Keratinocyte (primary cell): ENCODE results near the gene TPRG1L. TPM values are rescaled to one million over a fixed set of nuclear protein-coding genes. Genes with fewer than 3 reads are reported as not detected.

Experiments
- DNase-seq: peaks from one replicate; pipeline ENCODE4 v3.0.0-alpha.2; 2011; ENCODE audit warnings: low read depth, missing footprints, low spot score
- FAIRE-seq: peaks from 2 replicates; lab custom pipeline; 2011; peaks lifted over from hg19 to GRCh38; lab: Jason Lieb, UNC
- H2AFZ ChIP-seq: 2 replicates; pipeline ENCODE4 v1.6.0; 2012; ENCODE audit warnings: low read length, control low read depth, inconsistent platforms; ENCODE audit not compliant: control insufficient read depth
- H3K27ac ChIP-seq: 2 replicates; pipeline ENCODE4 v1.5.1; 2011; ENCODE audit warnings: low read length; ENCODE audit not compliant: control insufficient read depth, insufficient read depth
- H3K27me3 ChIP-seq: 3 replicates; pipeline ENCODE4 v1.6.0; 2011; ENCODE audit warnings: low read length; ENCODE audit not compliant: control insufficient read depth, insufficient read depth; ENCODE audit errors: extremely low read depth
- H3K36me3 ChIP-seq, 2 experiments: 2 replicates in 1 of 2; 3 replicates in 1 of 2; pipeline ENCODE4 v1.5.1; 2011; ENCODE audit warnings: low read length in 2 of 2, mild to moderate bottlenecking in 1 of 2; ENCODE audit not compliant: control insufficient read depth in 2 of 2, insufficient read depth in 2 of 2; ENCODE audit errors: extremely low read depth in 1 of 2
- H3K4me1 ChIP-seq: 3 replicates; pipeline ENCODE4 v1.5.1; 2011; ENCODE audit warnings: low read length; ENCODE audit not compliant: control insufficient read depth, insufficient read depth; ENCODE audit errors: extremely low read depth
- H3K4me2 ChIP-seq: 3 replicates; pipeline ENCODE4 v1.6.0; 2011; ENCODE audit warnings: low read depth, low read length; ENCODE audit not compliant: control insufficient read depth, insufficient read depth; ENCODE audit errors: extremely low read depth
- H3K4me3 ChIP-seq, 3 experiments: fragments of 200-600 bp in 1 of 3; sonication (generic) in 1 of 3; 2 replicates in 2 of 3; 3 replicates in 1 of 3; pipeline ENCODE4 v1.5.1; 2011 to 2016; ENCODE audit warnings: low read length in 3 of 3, mild to moderate bottlenecking in 3 of 3, control low read depth in 2 of 3, inconsistent platforms in 1 of 3, low read depth in 1 of 3, mixed read lengths in 1 of 3, mixed run types in 1 of 3, moderate library complexity in 1 of 3; ENCODE audit not compliant: control insufficient read depth in 2 of 3, insufficient read depth in 2 of 3; ENCODE audit errors: extremely low read depth in 1 of 3
- H3K79me2 ChIP-seq: 2 replicates; pipeline ENCODE4 v1.6.0; 2012; ENCODE audit warnings: low read length; ENCODE audit not compliant: control insufficient read depth, insufficient read depth
- H3K9ac ChIP-seq: 3 replicates; pipeline ENCODE4 v1.6.0; 2011; ENCODE audit warnings: low read length; ENCODE audit not compliant: control insufficient read depth, insufficient read depth; ENCODE audit errors: extremely low read depth
- H3K9me1 ChIP-seq: 3 replicates; pipeline ENCODE4 v1.6.0; 2011; ENCODE audit warnings: low read length; ENCODE audit not compliant: control insufficient read depth, insufficient read depth; ENCODE audit errors: extremely low read depth
- H3K9me3 ChIP-seq: 2 replicates; pipeline ENCODE4 v1.5.1; 2012; ENCODE audit warnings: low read depth, low read length; ENCODE audit not compliant: control insufficient read depth
- H4K20me1 ChIP-seq: 3 replicates; pipeline ENCODE4 v1.6.0; 2011; ENCODE audit warnings: low read length; ENCODE audit not compliant: control insufficient read depth, insufficient read depth; ENCODE audit errors: extremely low read depth
- CTCF ChIP-seq, 3 experiments: IDR thresholded peaks in 1 of 3; conservative IDR thresholded peaks in 1 of 3; optimal IDR thresholded peaks in 1 of 3; 2 replicates in 2 of 3; 3 replicates in 1 of 3; pipeline versions ENCODE3 to v1.5.1; 2011; ENCODE audit warnings: low read length in 3 of 3, mild to moderate bottlenecking in 3 of 3, moderate library complexity in 2 of 3, control low read depth in 1 of 3, inconsistent platforms in 1 of 3; ENCODE audit not compliant: insufficient read depth in 2 of 3; ENCODE audit errors: extremely low read depth in 1 of 3
- EZH2 ChIP-seq: IDR thresholded peaks from one replicate; pipeline ENCODE4 v1.6.1; 2012; ENCODE audit warnings: inconsistent platforms, mild to moderate bottlenecking, low read length, moderate library complexity
- dilution Hi-C: fragments of 300-500 bp; cut with MboI; formaldehyde crosslinking; loops from one replicate; pipeline ENCODE4 v1.7.0; 2020; ENCODE audit warnings: low sequenced_read_pairs; ENCODE audit not compliant: extremely low pct_ligation_motif_present
- polyA plus RNA-seq, 5 experiments: library from polyadenylated mRNA; depleted of rRNA in 3 of 5; stranded (reverse) in 3 of 5; stranded (forward) in 1 of 5; unstranded in 1 of 5; fragments of >200 nt; gene quantifications; 1 replicate in 1 of 5; 2 replicates in 3 of 5; 3 replicates in 1 of 5; pipeline versions ENCODE4 v1.2.1 to v1.2.3, GENCODE V29; 2011 to 2012; ENCODE audit warnings: missing spikeins in 2 of 5, low read depth in 1 of 5, low replicate concordance in 1 of 5

The TPRG1L gene
- polyA plus RNA-seq, 1 donor (not counting 4 experiments of a cell fraction or from before 2014, with no cell fraction given) = 57.4 TPM

- H2AFZ ChIP-seq = no peak overlapping the region
- peaks cover 6% of the 10 kb centered on the region for H3K27me3 ChIP-seq
- TF ChIP-seq CTCF (optimal IDR thresholded peaks at IDR 0.05 in 1 of 3, IDR thresholded peaks at IDR 0.05 in 1 of 3, conservative IDR thresholded peaks at IDR 0.05 in 1 of 3; ENCODE audit: extremely low read depth in 1 of 3, insufficient read depth in 2 of 3, low read length in 3 of 3) (no peak), EZH2 (no peak)
- no peaks in the 10 kb centered on the region for H3K36me3 ChIP-seq
- H3K9ac ChIP-seq = no peak overlapping the region
- H3K9me3 ChIP-seq = no peaks in the 10 kb centered on the region
- H3K79me2 ChIP-seq = no peaks in the 10 kb centered on the region
- no peaks in the 10 kb centered on the region for H3K9me1 ChIP-seq
- peaks cover 10% of the 10 kb centered on the region for H3K4me1 ChIP-seq
- FAIRE-seq = no peak
- no peak overlapping the region for H3K27ac ChIP-seq
- dilution Hi-C loops = no loop called here
- H4K20me1 ChIP-seq = no peaks in the 10 kb centered on the region
- no peak for DNase-seq
- H3K4me2 ChIP-seq = no peak overlapping the region
- no peak overlapping the region for H3K4me3 ChIP-seq
These were observed 37.4 kb downstream of the TPRG1L start for GRCh38 chr1:3662080-3662671.

- Histone ChIP-seq H3K27ac (no peak overlapping the region), H3K4me3 (no peak overlapping the region), H3K36me3 (no peaks in the 10 kb centered on the region), H3K9me1 (no peaks in the 10 kb centered on the region), H3K79me2 (no peaks in the 10 kb centered on the region), H4K20me1 (no peaks in the 10 kb centered on the region), H3K4me2 (no peak overlapping the region), H3K9ac (no peak overlapping the region), H3K4me1 (peaks cover 12% of the 10 kb centered on the region), H2AFZ (no peak overlapping the region), H3K9me3 (no peaks in the 10 kb centered on the region), H3K27me3 (peaks cover 5% of the 10 kb centered on the region)
- FAIRE-seq (no peak), DNase-seq (no peak)
- TF ChIP-seq EZH2 = no peak
- peak in 1 of 3 experiments; percentile 4 for TF ChIP-seq CTCF (optimal IDR thresholded peaks at IDR 0.05 in 1 of 3, IDR thresholded peaks at IDR 0.05 in 1 of 3, conservative IDR thresholded peaks at IDR 0.05 in 1 of 3; ENCODE audit: extremely low read depth in 1 of 3, insufficient read depth in 2 of 3, low read length in 3 of 3)
- dilution Hi-C loops = no loop called here
These were observed 39.3 kb downstream of the TPRG1L start for GRCh38 chr1:3663999-3664699.
